ENCODE measurements around the gene CYP1A2.

DNA sequence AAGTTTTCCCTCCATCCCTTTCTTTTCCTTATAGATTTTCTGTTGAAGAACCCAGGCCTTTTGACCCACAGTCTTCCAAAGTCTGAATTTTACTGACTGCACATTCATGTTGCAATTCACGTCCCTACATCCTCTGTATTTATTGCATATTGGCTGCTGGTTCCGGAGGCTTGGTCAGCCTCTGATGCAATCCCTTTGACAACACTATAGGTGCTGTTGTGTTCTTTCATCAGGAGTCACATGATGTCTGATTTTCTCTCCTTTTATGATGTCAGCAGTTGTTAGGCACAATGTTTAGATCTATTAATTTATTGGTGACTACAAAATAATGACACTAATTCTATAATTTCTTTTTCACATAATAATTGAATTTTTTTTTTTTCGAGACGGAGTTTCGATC lies 32.0 kb upstream of the CYP1A2 start:
- TF ChIP-seq POLR2A (conservative IDR thresholded peaks at IDR 0.05) (no peak), ZBTB7A (IDR thresholded peaks at IDR 0.05; ENCODE audit: borderline replicate concordance, control insufficient read depth, low read depth, low read length) (no peak)
- TF ChIP-seq, protein P1, sequence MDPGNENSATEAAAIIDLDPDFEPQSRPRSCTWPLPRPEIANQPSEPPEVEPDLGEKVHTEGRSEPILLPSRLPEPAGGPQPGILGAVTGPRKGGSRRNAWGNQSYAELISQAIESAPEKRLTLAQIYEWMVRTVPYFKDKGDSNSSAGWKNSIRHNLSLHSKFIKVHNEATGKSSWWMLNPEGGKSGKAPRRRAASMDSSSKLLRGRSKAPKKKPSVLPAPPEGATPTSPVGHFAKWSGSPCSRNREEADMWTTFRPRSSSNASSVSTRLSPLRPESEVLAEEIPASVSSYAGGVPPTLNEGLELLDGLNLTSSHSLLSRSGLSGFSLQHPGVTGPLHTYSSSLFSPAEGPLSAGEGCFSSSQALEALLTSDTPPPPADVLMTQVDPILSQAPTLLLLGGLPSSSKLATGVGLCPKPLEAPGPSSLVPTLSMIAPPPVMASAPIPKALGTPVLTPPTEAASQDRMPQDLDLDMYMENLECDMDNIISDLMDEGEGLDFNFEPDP (CRISPR knock-in tag; IDR thresholded peaks at IDR 0.05) = no peak

Measured in K562 (cell line).